ENCODE measurements around the gene LRRC43. TPM values are rescaled to one million over a fixed set of nuclear protein-coding genes. Genes with fewer than 3 reads are reported as not detected.

LRRC43 gene
- polyA plus RNA-seq, 2 of the 4 experiments (the other 2 are of a cell fraction): 0.09 to 0.14 TPM

GRCh38 chr12:122187466-122187865 is 4.5 kb downstream of the LRRC43 start:
- Histone ChIP-seq H3K27ac (no peak overlapping the region), H3K4me3 (no peak overlapping the region), H3K4me1 (no peaks in the 10 kb centered on the region), H3K9me3 (no peaks in the 10 kb centered on the region), H3K4me2 (no peak overlapping the region)
- CTCF ChIA-PET: interaction anchor here (1.7 to 10.5 kb wide), 3 partner anchors 59 to 133 kb away, joined by 3 to 117 read pairs (median 7); no protein-coding TSS in a partner anchor
- ATAC-seq (no peak), FAIRE-seq (no peak), DNase-seq (ENCODE audit: low read depth in 1 of 2, low spot score in 1 of 2) (no peak)
- POLR2A ChIA-PET: no interaction called here
- no peak for TF ChIP-seq CHD2 (IDR thresholded peaks at IDR 0.05; ENCODE audit: low read length, partially characterized antibody)
- no peak for TF ChIP-seq PHF8 (IDR thresholded peaks at IDR 0.05; ENCODE audit: borderline replicate concordance, low read depth)
- TF ChIP-seq TP53 (CRISPR knock-in tag; IDR thresholded peaks at IDR 0.05): no peak
- TF ChIP-seq CBX8 (IDR thresholded peaks at IDR 0.05): no peak
- no peak for TF ChIP-seq RCOR1 (IDR thresholded peaks at IDR 0.05; ENCODE audit: low read depth, low read length)
- TF ChIP-seq USF2 (IDR thresholded peaks at IDR 0.05): no peak
- no peak for TF ChIP-seq HOXA7 (CRISPR knock-in tag; IDR thresholded peaks at IDR 0.05)
- no peak for TF ChIP-seq POLR2AphosphoS2 (conservative IDR thresholded peaks at IDR 0.05; ENCODE audit: low read length)
- no peak for TF ChIP-seq CBX2 (IDR thresholded peaks at IDR 0.05; ENCODE audit: borderline replicate concordance, low read depth)
- 90% methylated on average over 9 of the region's 12 CpGs for WGBS (ENCODE audit: missing lambda C conversion rate)

DNA sequence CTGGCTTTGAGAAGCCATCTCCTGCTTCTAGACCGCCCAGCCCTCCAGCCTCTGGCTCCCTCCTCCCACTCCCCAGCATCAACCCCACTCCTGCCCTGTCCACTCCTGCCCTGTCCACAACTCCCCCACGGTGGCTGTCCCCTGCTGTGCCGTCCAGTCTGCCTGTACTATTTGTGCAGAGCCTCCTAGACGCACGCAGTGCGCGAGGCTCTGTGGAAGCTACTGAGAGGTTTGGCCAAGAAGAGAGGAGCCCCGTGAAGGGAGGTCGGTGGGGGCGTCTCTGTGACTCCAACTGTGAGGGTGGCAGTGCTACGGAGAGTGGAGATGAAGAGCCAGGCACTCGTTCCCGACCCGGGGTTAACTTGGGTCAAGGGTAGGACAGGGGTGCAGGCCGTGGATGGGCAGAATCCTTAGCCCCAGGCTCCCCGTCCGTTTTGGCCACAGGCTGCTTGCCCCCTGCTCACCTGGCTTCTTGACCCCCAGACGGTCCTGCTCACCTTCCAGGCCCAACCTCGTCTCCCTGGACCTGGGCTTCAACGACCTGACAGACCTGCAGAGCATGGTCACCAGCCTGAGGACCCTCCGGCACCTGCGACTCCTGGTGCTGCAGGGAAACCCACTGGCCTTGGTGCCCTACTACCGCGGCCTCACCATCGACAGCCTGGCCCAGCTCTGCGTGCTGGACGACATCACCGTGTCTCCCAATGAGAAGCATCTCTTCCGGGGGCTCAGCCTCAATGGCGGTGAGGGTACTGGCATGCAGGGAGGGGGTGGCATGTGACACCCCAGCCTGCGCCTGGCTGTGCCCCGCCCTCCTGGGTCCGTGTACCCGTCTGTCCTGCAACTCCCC is 6.9 kb downstream of the LRRC43 start:
- DNase-seq (ENCODE audit: low read depth in 1 of 2, low spot score in 1 of 2) (no peak), FAIRE-seq (no peak), ATAC-seq (0 out of 6 replicates have a peak, but pooled peaks of 1 of the 2 experiments have one; percentile 3)
- ChIA-PET POLR2A (no interaction called here), CTCF (interaction anchor here (0.6 to 10.5 kb wide), 31 partner anchors 9 to 273 kb away, joined by 3 to 117 read pairs (median 6); partner anchors contain the start of gene IL31)
- Histone ChIP-seq H3K9me3 (0 out of 3 replicates have a peak, but pooled peaks cover 4% of the 10 kb centered on the region), H3K4me3 (no peak overlapping the region), H3K4me1 (no peaks in the 10 kb centered on the region), H3K4me2 (no peak overlapping the region), H3K27ac (no peak overlapping the region)
- WGBS (ENCODE audit: missing lambda C conversion rate): 72% methylated on average over 34 of the region's 34 CpGs
- TF ChIP-seq BCL3 (IDR thresholded peaks at IDR 0.05) (no peak), HES2 (IDR thresholded peaks at IDR 0.05) (no peak), RAD21 (conservative IDR thresholded peaks at IDR 0.05 in 1 of 2, IDR thresholded peaks at IDR 0.05 in 1 of 2) (no peak), NR3C1 (IDR thresholded peaks at IDR 0.05) (no peak), KDM5A (IDR thresholded peaks at IDR 0.05) (no peak), NFE2L2 (conservative IDR thresholded peaks at IDR 0.05; ENCODE audit: low read length) (no peak), MYC (IDR thresholded peaks at IDR 0.05; ENCODE audit: borderline replicate concordance, low read length) (no peak), EHMT2 (IDR thresholded peaks at IDR 0.05; ENCODE audit: low read depth) (no peak), CEBPB (IDR thresholded peaks at IDR 0.05) (no peak), JUN (IDR thresholded peaks at IDR 0.05) (no peak), ZSCAN20 (CRISPR knock-in tag; IDR thresholded peaks at IDR 0.05) (no peak), RNF2 (IDR thresholded peaks at IDR 0.05; ENCODE audit: borderline replicate concordance, low read depth) (no peak), USF2 (IDR thresholded peaks at IDR 0.05) (no peak)
